GM12878 (cell line): Measurements from ENCODE around the gene TNFRSF11A. TPM values are rescaled to one million over a fixed set of nuclear protein-coding genes. Genes with fewer than 3 reads are reported as not detected.

Source experiments
- ATAC-seq: fragments of 200-7000 bp; cut with Tn5 transposase; 3 replicates; pipeline ENCODE4 v1.9.1; 2020; ENCODE audit warnings: mild to moderate bottlenecking, moderate library complexity
- BruUV-seq: library from RNA; stranded (reverse); fragments of 400-500 nt; replicated peaks from 2 replicates; lab custom pipeline; 2021; lab: Mats Ljungman, UMichigan
- CTCF ChIA-PET: fragments of 300-600 bp; sonication (Branson Sonifier 250); formaldehyde crosslinking; extraction: SDS; loops from one replicate; lab custom pipeline; 2021; ENCODE audit warnings: inconsistent platforms; lab: Yijun Ruan, JAX
- POLR2A ChIA-PET: fragments of 350-600 bp; formaldehyde crosslinking; extraction: SDS; loops from one replicate; lab custom pipeline; 2021; ENCODE audit warnings: inconsistent platforms; lab: Charles Lee
- RAD21 ChIA-PET: fragments of 300-600 bp; sonication (Branson Sonifier 250); formaldehyde crosslinking; loops from one replicate; lab custom pipeline; 2023; ENCODE audit warnings: antibody characterized with exemption; ENCODE audit not compliant: unreplicated experiment; lab: Charles Lee
- SMC1A ChIA-PET: fragments of 300-600 bp; sonication (Branson Sonifier 250); formaldehyde crosslinking; loops from one replicate; lab custom pipeline; 2023; ENCODE audit not compliant: unreplicated experiment, uncharacterized antibody; lab: Charles Lee
- DNase-seq: peaks from one replicate; pipeline ENCODE4 v3.0.0-alpha.2; 2011; ENCODE audit warnings: low read depth, low spot score
- FAIRE-seq: peaks from 3 replicates; lab custom pipeline; 2011; peaks lifted over from hg19 to GRCh38; lab: Jason Lieb, UNC
- H2AFZ ChIP-seq: 2 replicates; pipeline ENCODE4 v1.6.0; 2011; ENCODE audit warnings: low read depth, low read length, control low read depth; ENCODE audit not compliant: control insufficient read depth
- H3K27ac ChIP-seq: 2 replicates; pipeline ENCODE4 v1.5.1; 2011; ENCODE audit warnings: control low read depth; ENCODE audit not compliant: control insufficient read depth, insufficient read depth
- H3K27me3 ChIP-seq, 2 experiments: replicated peaks in 1 of 2; 2 replicates each; pipeline versions ENCODE4 v1.6.0 to v1.6.1; 2011; ENCODE audit warnings: low read length in 1 of 2; ENCODE audit not compliant: control insufficient read depth in 2 of 2, insufficient read depth in 2 of 2
- H3K36me3 ChIP-seq, 2 experiments: 2 replicates each; pipeline ENCODE4 v1.5.1; 2011; ENCODE audit warnings: low read length in 1 of 2; ENCODE audit not compliant: control insufficient read depth in 2 of 2, insufficient read depth in 2 of 2
- H3K4me1 ChIP-seq: 2 replicates; pipeline ENCODE4 v1.6.1; 2011; ENCODE audit warnings: mild to moderate bottlenecking, low read length, moderate library complexity, mixed read lengths; ENCODE audit not compliant: control insufficient read depth, insufficient read depth
- H3K4me2 ChIP-seq: 2 replicates; pipeline ENCODE4 v1.6.0; 2011; ENCODE audit warnings: control low read depth; ENCODE audit not compliant: control insufficient read depth, insufficient read depth
- H3K4me3 ChIP-seq: fragments of 200-600 bp; sonication (generic); 2 replicates; pipeline ENCODE4 v1.5.1; 2016
- H3K79me2 ChIP-seq: 2 replicates; pipeline ENCODE4 v1.6.0; 2011; ENCODE audit warnings: low read length; ENCODE audit not compliant: control insufficient read depth, insufficient read depth
- H3K9ac ChIP-seq: 2 replicates; pipeline ENCODE4 v1.8.0; 2011; ENCODE audit warnings: low read length, control low read depth, mixed read lengths; ENCODE audit not compliant: control insufficient read depth, insufficient read depth
- H3K9me3 ChIP-seq: replicated peaks from 3 replicates; pipeline ENCODE4 v1.5.1; 2011; ENCODE audit warnings: mild to moderate bottlenecking, low read length; ENCODE audit not compliant: control insufficient read depth, insufficient read depth
- H4K20me1 ChIP-seq: 2 replicates; pipeline ENCODE4 v1.6.0; 2011; ENCODE audit not compliant: control insufficient read depth, insufficient read depth
- BACH1 ChIP-seq: fragments of 450-650 bp; IDR thresholded peaks from 2 replicates; pipeline ENCODE4 v1.6.1; 2017; ENCODE audit warnings: mild to moderate bottlenecking, borderline replicate concordance
- REST ChIP-seq: IDR thresholded peaks from 2 replicates; pipeline ENCODE4 v1.6.1; 2012; ENCODE audit warnings: mild to moderate bottlenecking, low read depth, low read length
- TCF12 ChIP-seq: IDR thresholded peaks from 2 replicates; pipeline ENCODE4 v1.6.1; 2011; ENCODE audit warnings: low read depth, mild to moderate bottlenecking, low read length
- USF1 ChIP-seq: IDR thresholded peaks from 2 replicates; pipeline ENCODE4 v1.6.1; 2011; ENCODE audit warnings: borderline replicate concordance, low read depth, mild to moderate bottlenecking, moderate library complexity, mixed read lengths, low read length; ENCODE audit not compliant: insufficient read depth; ENCODE audit errors: extremely low read length
- USF2 ChIP-seq: IDR thresholded peaks from 2 replicates; pipeline ENCODE4 v1.6.1; 2011; ENCODE audit warnings: low read depth, low read length, improper control_type of control experiment, borderline replicate concordance
- WGBS: methylation state at CpG from one replicate; pipeline ENCODE4 v1.1.6; 2016; ENCODE audit warnings: low lambda C conversion rate; ENCODE audit not compliant: insufficient replicate concordance, insufficient coverage; ENCODE audit errors: missing lambda C conversion rate; 5-methylcytosine and 5-hydroxymethylcytosine counted together
- in situ Hi-C: fragments of 300-500 bp; cut with MboI; formaldehyde crosslinking; loops from 9 replicates; pipeline ENCODE4 v1.14.3; 2018; ENCODE audit warnings: mixed read lengths
- intact Hi-C: fragments of 100-400 bp; cut with micrococcal nuclease; formaldehyde crosslinking; loops from one replicate; pipeline ENCODE4 v1.14.2; 2022; ENCODE audit not compliant: unreplicated experiment
- polyA plus RNA-seq, 11 experiments: library from polyadenylated mRNA; depleted of rRNA in 4 of 11; unstranded in 6 of 11; stranded (reverse) in 5 of 11; fragments of >200 nt; fragmentation: Nextera tagmentation in 4 of 11; fragmentation: Illumina TruSeq in 1 of 11; extraction: Ambion mirVana in 4 of 11; extraction: Trizol in 1 of 11; gene quantifications; 1 replicate in 1 of 11; 2 replicates in 10 of 11; pipeline versions ENCODE4 v1.2.1 to v1.2.3, GENCODE V29; 2011 to 2016; ENCODE audit warnings: inconsistent platforms in 2 of 11, missing spikeins in 2 of 11, low read depth in 1 of 11
- total RNA-seq, 4 experiments: library from RNA; depleted of rRNA in 3 of 4; stranded (reverse); fragments of >200 nt in 3 of 4; fragmentation: Illumina TruSeq in 1 of 4; extraction: Trizol in 1 of 4; gene quantifications; 2 replicates each; pipeline versions ENCODE4 v1.2.1 to v1.2.3, GENCODE V29; 2013 to 2021

Gene TNFRSF11A
- total and polyA plus RNA-seq, 10 of the 15 experiments (the other 5 are each of a cell fraction or from before 2014, with no cell fraction given): 0.07 to 4.0 (median 0.23) TPM

- Histone ChIP-seq H3K9ac (no peak overlapping the region), H3K27me3 (no peaks in the 10 kb centered on the region), H3K4me2 (no peak overlapping the region), H3K4me3 (no peak overlapping the region), H3K4me1 (no peaks in the 10 kb centered on the region; the same call in 1 of the 2 replicates), H3K27ac (no peak overlapping the region), H2AFZ (no peak overlapping the region), H4K20me1 (no peaks in the 10 kb centered on the region), H3K36me3 (no peaks in the 10 kb centered on the region), H3K9me3 (no peaks in the 10 kb centered on the region), H3K79me2 (no peaks in the 10 kb centered on the region)
- ChIA-PET POLR2A (no interaction called here), CTCF (interaction anchor here (0.7 to 1.8 kb wide), 2 partner anchors 11 to 23 kb away, joined by 3 to 6 read pairs; no protein-coding TSS in a partner anchor), RAD21 (no interaction called here), SMC1A (no interaction called here)
- no TSS peak for BruUV-seq
- DNase-seq: no peak
- ATAC-seq: no peak
- no peak for FAIRE-seq
- TF ChIP-seq BACH1 (no peak), TCF12 (no peak), USF2 (no peak)
- intact Hi-C loops (no loop called here), in situ Hi-C loops (no loop called here)
- whole genome bisulfite sequencing: 65% methylated on average over 3 of the region's 3 CpGs
These were observed 78.0 kb downstream of the TNFRSF11A start for GRCh38 chr18:62403120-62403519.

GRCh38 chr18:62404881-62405280, 79.8 kb downstream of the TNFRSF11A start:
- no TSS peak for BruUV-seq
- no peak for ATAC-seq
- Histone ChIP-seq H3K9me3 (no peaks in the 10 kb centered on the region; the same call in 2 of the 3 replicates), H3K4me1 (no peaks in the 10 kb centered on the region; the same call in 1 of the 2 replicates), H3K4me2 (no peak overlapping the region), H3K27me3 (no peaks in the 10 kb centered on the region), H3K4me3 (no peak overlapping the region), H3K9ac (no peak overlapping the region), H4K20me1 (no peaks in the 10 kb centered on the region), H3K36me3 (no peaks in the 10 kb centered on the region), H3K27ac (no peak overlapping the region), H3K79me2 (no peaks in the 10 kb centered on the region), H2AFZ (no peak overlapping the region)
- in situ Hi-C loops (no loop called here), intact Hi-C loops (no loop called here)
- FAIRE-seq: no peak
- no peak for TF ChIP-seq REST
- TF ChIP-seq USF1: peak; percentile 41
- SMC1A ChIA-PET: no interaction called here
- RAD21 ChIA-PET: no interaction called here
- 34% methylated on average over 3 of the region's 3 CpGs for WGBS
- DNase-seq: no peak
- POLR2A ChIA-PET: no interaction called here
- CTCF ChIA-PET: interaction anchor here (0.7 kb wide), 1 partner anchor 10 kb away, joined by 3 read pairs; no protein-coding TSS in a partner anchor
